Common myeloid progenitor, CD34-positive (primary cell): ENCODE results near the gene DENND5B.

Source experiments
- CTCF ChIA-PET: fragments of 350-600 bp; sonication (Branson Sonifier 250); formaldehyde crosslinking; loops from one replicate; lab custom pipeline; 2021; ENCODE audit warnings: antibody characterized with exemption; lab: Charles Lee
- POLR2A ChIA-PET: fragments of 350-600 bp; sonication (Branson Sonifier 250); formaldehyde crosslinking; loops from one replicate; lab custom pipeline; 2021; ENCODE audit warnings: antibody characterized with exemption; lab: Charles Lee
- DNase-seq, 3 donors: peaks; one replicate each; pipeline versions ENCODE4 v3.0.0 to v3.0.0-alpha.2; 2013
- H3K27ac ChIP-seq, 2 experiments: 1 replicate in 1 of 2; 2 replicates in 1 of 2; pipeline ENCODE4 v1.7.0; 2013; ENCODE audit warnings: inconsistent platforms in 2 of 2, low read length in 2 of 2, mild to moderate bottlenecking in 2 of 2, low read depth in 1 of 2, moderate library complexity in 1 of 2; ENCODE audit not compliant: severe bottlenecking in 2 of 2, insufficient read depth in 1 of 2, poor library complexity in 1 of 2
- H3K27me3 ChIP-seq, 5 experiments: replicated peaks in 2 of 5; 1 replicate in 3 of 5; 2 replicates in 2 of 5; pipeline versions ENCODE4 v1.6.1 to v1.7.0; 2013; ENCODE audit warnings: low read length in 4 of 5, mild to moderate bottlenecking in 2 of 5, moderate library complexity in 2 of 5, inconsistent platforms in 1 of 5; ENCODE audit not compliant: insufficient read depth in 5 of 5, control insufficient read depth in 4 of 5
- H3K36me3 ChIP-seq, 4 experiments: 1 replicate in 2 of 4; 2 replicates in 2 of 4; pipeline versions ENCODE4 v1.6.1 to v1.7.0; 2013; ENCODE audit warnings: low read length in 3 of 4, control low read depth in 1 of 4, mild to moderate bottlenecking in 1 of 4; ENCODE audit not compliant: control insufficient read depth in 4 of 4, insufficient read depth in 4 of 4
- H3K4me1 ChIP-seq, 4 experiments: 1 replicate in 3 of 4; 2 replicates in 1 of 4; pipeline versions ENCODE4 v1.6.1 to v1.7.1; 2013; ENCODE audit warnings: low read length in 3 of 4, mild to moderate bottlenecking in 3 of 4, control low read depth in 1 of 4, inconsistent platforms in 1 of 4, moderate library complexity in 1 of 4; ENCODE audit not compliant: control insufficient read depth in 4 of 4, insufficient read depth in 4 of 4; ENCODE audit errors: control extremely low read depth in 1 of 4
- H3K4me3 ChIP-seq, 7 experiments: 1 replicate in 4 of 7; 2 replicates in 3 of 7; pipeline versions ENCODE4 v1.5.1 to v1.7.0; 2013; ENCODE audit warnings: mild to moderate bottlenecking in 7 of 7, low read length in 6 of 7, moderate library complexity in 6 of 7, inconsistent platforms in 2 of 7, low read depth in 2 of 7, control low read depth in 1 of 7; ENCODE audit not compliant: insufficient read depth in 4 of 7, control insufficient read depth in 1 of 7; ENCODE audit errors: extremely low read depth in 1 of 7
- H3K9me3 ChIP-seq, 5 experiments: 1 replicate in 4 of 5; 2 replicates in 1 of 5; pipeline versions ENCODE4 v1.6.1 to v1.7.1; 2013; ENCODE audit warnings: low read length in 4 of 5, mild to moderate bottlenecking in 2 of 5, inconsistent platforms in 1 of 5, low read depth in 1 of 5, moderate library complexity in 1 of 5; ENCODE audit not compliant: control insufficient read depth in 4 of 5, insufficient read depth in 2 of 5; ENCODE audit errors: control extremely low read depth in 1 of 5
- WGBS: methylation state at CpG from one replicate; pipeline ENCODE4 v1.1.5; 2013; ENCODE audit not compliant: insufficient coverage; 5-methylcytosine and 5-hydroxymethylcytosine counted together

Gene DENND5B

DNA sequence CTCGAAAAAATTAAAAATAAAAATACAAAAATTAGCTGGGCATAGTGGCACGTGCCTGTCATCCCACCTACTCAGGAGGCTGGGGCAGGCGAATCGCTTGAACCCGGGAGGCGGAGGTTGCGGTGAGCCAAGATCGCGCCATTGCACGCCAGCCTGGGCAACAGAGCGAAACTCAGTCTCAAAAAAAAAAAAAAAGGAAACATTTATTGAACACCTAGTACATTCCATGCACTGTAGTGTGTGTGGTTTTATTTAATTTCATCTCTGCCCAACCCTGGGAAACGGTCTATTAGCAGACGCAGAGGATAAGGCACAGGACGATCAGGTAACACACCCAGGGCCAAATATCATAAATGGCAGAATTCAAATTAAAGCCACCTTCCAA, 229.2 kb downstream of the DENND5B start:
- 97% methylated on average over 5 of the region's 14 CpGs for WGBS

DNA sequence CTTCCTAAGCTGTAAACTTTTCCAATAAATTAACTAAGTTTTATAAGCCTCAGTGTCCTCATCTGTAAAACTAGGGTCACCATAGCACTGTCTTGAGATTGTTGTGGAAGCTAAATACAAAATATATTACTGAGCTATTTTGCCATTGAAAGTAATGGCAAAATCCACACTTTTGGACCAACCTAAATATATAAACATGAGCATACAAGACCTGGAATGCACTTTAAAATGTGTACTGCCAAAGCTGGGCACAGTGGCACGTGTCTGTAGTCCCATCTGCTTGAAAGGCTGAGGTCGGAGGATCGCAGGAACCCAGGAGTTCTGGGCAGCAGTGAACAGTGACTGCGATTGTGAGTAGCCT, 235.2 kb downstream of the DENND5B start:
- CTCF ChIA-PET = interaction anchor here (0.7 to 1.4 kb wide), 3 partner anchors 27 to 719 kb away, joined by 3 to 4 read pairs (median 3); no protein-coding TSS in a partner anchor
- H3K4me1 ChIP-seq = peaks cover 0 to 11% (median 2%) of the 10 kb centered on the region in 4 experiments
- H3K27ac ChIP-seq = no peak overlapping the region
- POLR2A ChIA-PET = no interaction called here
- no peak overlapping the region for H3K4me3 ChIP-seq
- WGBS = 100% methylated on average over 2 of the region's 4 CpGs
- no peaks in the 10 kb centered on the region for H3K36me3 ChIP-seq
- no peaks in the 10 kb centered on the region for H3K27me3 ChIP-seq
- DNase-seq = no peak
- H3K9me3 ChIP-seq = no peaks in the 10 kb centered on the region

More for the DNA sequence above, 229.2 kb downstream of the DENND5B start:
- H3K4me1 ChIP-seq = peaks cover 4 to 24% (median 21%) of the 10 kb centered on the region in 4 experiments
- no peak for DNase-seq
- H3K9me3 ChIP-seq = no peaks in the 10 kb centered on the region
- no peak overlapping the region for H3K27ac ChIP-seq
- H3K27me3 ChIP-seq = no peaks in the 10 kb centered on the region
- peak overlapping the region in 3 of 7 experiments; percentile 47 to 49 (median 48) for H3K4me3 ChIP-seq
- ChIA-PET CTCF (interaction anchor here (0.7 to 2.7 kb wide), 8 partner anchors 12 to 111 kb away, joined by 3 to 16 read pairs (median 4); no protein-coding TSS in a partner anchor), POLR2A (no interaction called here)
- no peaks in the 10 kb centered on the region for H3K36me3 ChIP-seq

DNA sequence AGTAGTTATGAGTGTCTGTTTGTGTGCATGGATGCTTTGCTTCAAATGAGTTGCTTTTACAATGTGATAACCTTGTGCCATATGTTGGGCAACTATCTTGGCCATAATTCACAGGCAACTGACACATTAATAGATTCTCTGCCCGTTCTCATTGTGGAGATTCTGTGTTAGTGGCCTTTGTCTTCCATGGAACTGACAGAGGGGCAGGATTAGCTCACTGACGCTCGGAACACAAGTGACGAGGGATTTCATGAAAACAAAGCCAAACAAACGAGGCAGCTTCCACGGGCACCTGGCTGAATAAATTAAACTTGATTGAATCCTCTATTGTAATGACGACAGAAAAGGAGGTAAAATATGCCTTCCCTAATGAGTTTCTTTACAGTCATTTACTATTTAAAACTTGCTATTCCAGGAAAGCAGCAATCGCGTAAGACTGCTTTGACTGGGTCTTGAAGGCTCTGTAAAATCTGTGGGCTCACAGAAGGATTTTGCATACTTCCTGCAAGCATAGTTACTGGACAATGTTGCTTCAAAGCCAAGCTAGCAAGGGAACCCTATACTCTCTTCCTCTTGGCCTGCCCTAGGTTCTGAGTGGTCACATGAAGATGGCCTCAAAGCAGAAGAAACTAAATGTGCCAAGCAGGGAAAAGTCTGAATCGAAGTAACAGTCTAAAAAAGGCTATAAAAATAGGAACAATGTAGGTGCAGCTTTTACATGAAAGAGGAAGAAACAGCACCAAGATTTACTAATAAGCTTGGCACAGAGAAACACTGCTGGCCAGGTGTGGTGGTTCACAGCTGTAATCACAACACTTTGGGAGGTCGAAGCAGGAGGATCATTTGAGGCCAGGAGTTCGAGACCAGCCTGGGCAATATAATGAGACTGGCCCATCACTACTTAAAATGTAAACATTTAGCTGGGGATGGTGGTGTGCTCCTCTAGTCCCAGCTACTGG, 236.9 kb downstream of the DENND5B start:
- ChIA-PET POLR2A (no interaction called here), CTCF (interaction anchor here (1.2 to 1.4 kb wide), 2 partner anchors 26 to 82 kb away, joined by 3 to 4 read pairs; no protein-coding TSS in a partner anchor)
- DNase-seq = peak in 2 of 3 donors; percentile 34 to 35
- Histone ChIP-seq H3K4me1 (peaks cover 0 to 11% (median 2%) of the 10 kb centered on the region in 4 experiments), H3K27ac (no peak overlapping the region), H3K36me3 (no peaks in the 10 kb centered on the region), H3K27me3 (no peaks in the 10 kb centered on the region), H3K9me3 (no peaks in the 10 kb centered on the region), H3K4me3 (no peak overlapping the region)
- WGBS = 78% methylated on average over 10 of the region's 12 CpGs

DNA sequence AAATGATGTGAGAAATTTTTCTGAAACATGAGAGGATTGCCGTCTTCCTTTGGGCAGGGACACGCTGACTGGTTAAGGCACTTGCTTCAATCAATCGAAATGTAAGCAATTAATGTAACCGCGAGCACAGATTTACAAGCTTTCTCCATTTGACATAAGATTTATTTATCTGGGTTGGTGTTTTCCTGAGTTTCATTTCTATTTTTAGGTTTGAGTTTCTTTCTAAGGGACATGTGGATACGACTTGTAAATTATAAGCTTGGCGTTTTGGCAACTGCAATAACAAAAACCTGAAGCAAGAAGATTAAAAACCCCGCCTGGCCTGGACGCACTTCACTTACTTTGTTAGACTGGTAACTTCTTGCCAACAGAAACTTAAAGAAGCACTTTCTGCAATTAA, 244.7 kb downstream of the DENND5B start:
- Histone ChIP-seq H3K36me3 (no peaks in the 10 kb centered on the region), H3K4me1 (peaks cover 0 to 2% (median 0%) of the 10 kb centered on the region in 4 experiments), H3K27me3 (peaks cover 0 to 21% (median 3%) of the 10 kb centered on the region in 5 experiments), H3K9me3 (no peaks in the 10 kb centered on the region), H3K27ac (no peak overlapping the region), H3K4me3 (no peak overlapping the region)
- ChIA-PET POLR2A (interaction anchor here (0.8 kb wide), 1 partner anchor 112 kb away, joined by 4 read pairs; no protein-coding TSS in a partner anchor), CTCF (interaction anchor here (0.7 to 2.5 kb wide), 4 partner anchors 9 to 74 kb away, joined by 3 to 8 read pairs (median 4); no protein-coding TSS in a partner anchor)
- 4% methylated on average over 4 of the region's 9 CpGs for WGBS
- peak in 1 of 3 donors; percentile 15 for DNase-seq

DNA sequence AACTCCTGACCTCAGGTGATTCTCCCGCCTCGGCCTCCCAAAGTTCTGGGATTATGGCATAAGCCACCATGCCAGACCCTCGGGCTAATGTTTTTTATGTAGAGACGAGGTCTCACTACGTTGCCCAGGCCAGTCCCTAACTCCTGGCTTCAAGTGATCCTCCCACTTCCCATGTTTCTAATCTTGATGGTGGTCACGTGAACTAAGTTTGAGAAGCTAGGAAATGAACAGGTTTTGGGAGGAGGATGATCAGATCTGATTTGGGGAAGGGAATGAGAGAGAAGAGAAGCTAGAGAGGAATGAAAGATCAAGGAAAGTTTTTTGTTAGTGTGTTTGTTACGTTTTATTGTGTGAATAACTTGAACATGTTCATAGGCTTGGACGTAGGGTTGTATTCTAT, 247.8 kb downstream of the DENND5B start:
- 88% methylated on average over 8 of the region's 8 CpGs for WGBS
- H3K36me3 ChIP-seq = no peaks in the 10 kb centered on the region
- no peaks in the 10 kb centered on the region for H3K9me3 ChIP-seq
- peaks cover 0 to 2% (median under 1%) of the 10 kb centered on the region in 4 experiments for H3K4me1 ChIP-seq
- H3K4me3 ChIP-seq = no peak overlapping the region
- ChIA-PET POLR2A (no interaction called here), CTCF (no interaction called here)
- no peak for DNase-seq
- H3K27me3 ChIP-seq = peaks cover 0 to 20% (median 3%) of the 10 kb centered on the region in 5 experiments
- no peak overlapping the region for H3K27ac ChIP-seq

DNA sequence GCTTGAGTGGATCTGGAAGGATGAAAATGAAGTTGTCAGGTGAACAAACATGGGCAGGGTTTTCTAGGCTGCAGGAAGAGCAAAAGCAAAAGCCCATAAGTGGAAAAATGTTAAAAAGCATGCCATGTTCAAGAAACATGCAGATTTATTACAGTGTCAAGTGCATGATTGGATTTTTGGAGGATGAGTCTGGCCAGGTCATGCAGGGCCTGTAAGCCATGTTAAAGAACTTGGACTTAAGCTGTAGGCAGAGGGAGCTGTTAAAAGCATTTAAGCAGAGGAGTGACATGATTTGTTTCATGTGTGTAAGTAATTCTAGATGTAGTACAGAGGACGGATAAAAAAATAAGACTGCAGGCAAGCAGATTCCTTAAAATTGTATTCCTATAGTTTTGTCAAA, 248.7 kb downstream of the DENND5B start:
- DNase-seq = no peak
- no peak overlapping the region for H3K27ac ChIP-seq
- no peaks in the 10 kb centered on the region for H3K9me3 ChIP-seq
- peaks cover 0 to 5% (median 1%) of the 10 kb centered on the region in 4 experiments for H3K4me1 ChIP-seq
- peaks cover 0 to 17% (median 3%) of the 10 kb centered on the region in 5 experiments for H3K27me3 ChIP-seq
- no peaks in the 10 kb centered on the region for H3K36me3 ChIP-seq
- WGBS = 100% methylated on average over 1 of the region's 1 CpG
- ChIA-PET CTCF (no interaction called here), POLR2A (no interaction called here)
- no peak overlapping the region for H3K4me3 ChIP-seq
